Gastrocnemius medialis (tissue), 4 donors: ENCODE data around the gene ARMC3. TPM values are rescaled to one million over a fixed set of nuclear protein-coding genes. Genes with fewer than 3 reads are reported as not detected.

Source experiments
- ATAC-seq, 2 donors: fragments of 150-250 bp; one replicate each; pipeline ENCODE4 v1.9.1; 2016
- DNase-seq, 2 donors: peaks; one replicate each; pipeline ENCODE4 v3.0.0-alpha.2; 2019
- H3K27ac ChIP-seq, 4 donors: fragments of 200-600 bp; sonication (generic); 1 replicate in 1 of 4; 2 replicates in 3 of 4; pipeline ENCODE4 v1.5.1; 2016 to 2018; ENCODE audit warnings: mild to moderate bottlenecking in 2 of 4, moderate library complexity in 1 of 4
- H3K27me3 ChIP-seq, 3 donors: fragments of 200-600 bp; sonication (generic) in 2 of 3; 1 replicate in 1 of 3; 2 replicates in 2 of 3; pipeline versions ENCODE4 v1.5.1 to v1.6.0; 2016 to 2019; ENCODE audit warnings: mild to moderate bottlenecking in 1 of 3, moderate library complexity in 1 of 3
- H3K36me3 ChIP-seq, 2 donors: fragments of 200-600 bp; sonication (generic) in 1 of 2; one replicate each; pipeline ENCODE4 v1.5.1; 2017 to 2018
- H3K4me1 ChIP-seq, 2 donors: fragments of 200-600 bp; sonication (generic) in 1 of 2; one replicate each; pipeline ENCODE4 v1.5.1; 2016 to 2017; ENCODE audit warnings: mild to moderate bottlenecking in 2 of 2
- H3K4me3 ChIP-seq, 4 donors: fragments of 200-600 bp; sonication (generic) in 3 of 4; 1 replicate in 1 of 4; 2 replicates in 3 of 4; pipeline ENCODE4 v1.5.1; 2016 to 2019; ENCODE audit warnings: mild to moderate bottlenecking in 2 of 4
- H3K9me3 ChIP-seq, 3 donors: fragments of 200-600 bp; sonication (generic) in 2 of 3; 1 replicate in 1 of 3; 2 replicates in 2 of 3; pipeline ENCODE4 v1.5.1; 2016 to 2019
- POLR2A ChIP-seq, 2 donors: fragments of 450-650 bp; IDR thresholded peaks; one replicate each; pipeline ENCODE4 v1.6.1; 2017; ENCODE audit warnings: antibody characterized with exemption in 2 of 2, mild to moderate bottlenecking in 2 of 2, moderate library complexity in 2 of 2
- in situ Hi-C, 4 donors: fragments of 200-750 bp; cut with MboI; loops; one replicate each; pipeline versions ENCODE4 v1.15.0 to v1.8.0; 2017; ENCODE audit warnings: low sequenced_read_pairs in 4 of 4
- intact Hi-C: fragments of 100-400 bp; cut with DNase I; formaldehyde crosslinking; loops from one replicate; pipeline ENCODE4 v1.15.1; 2023; ENCODE audit warnings: low total_unique reads
- total RNA-seq, 4 donors: library from RNA; depleted of rRNA; stranded (reverse); fragments of >200 nt; gene quantifications; one replicate each; pipeline versions ENCODE4 v1.1.0 to v1.2.3, GENCODE V29; 2016
- TF ChIP-seq, protein P1 (sequence below), 5 experiments: fragments of 450-650 bp in 3 of 5; fragments of 200-600 bp in 2 of 5; sonication (generic) in 2 of 5; IDR thresholded peaks in 4 of 5; conservative IDR thresholded peaks in 1 of 5; 1 replicate in 4 of 5; 2 replicates in 1 of 5; pipeline ENCODE4 v1.5.1; 2016 to 2019; ENCODE audit warnings: antibody characterized with exemption in 5 of 5, mild to moderate bottlenecking in 3 of 5, moderate library complexity in 3 of 5

Gene ARMC3
- total RNA-seq, 4 donors from 2014 or later, result not detected

- Histone ChIP-seq H3K27me3 (no peaks in the 10 kb centered on the region), H3K9me3 (no peaks in the 10 kb centered on the region), H3K27ac (no peak overlapping the region), H3K4me1 (peaks cover 5 to 8% of the 10 kb centered on the region in 2 donors), H3K36me3 (no peaks in the 10 kb centered on the region), H3K4me3 (no peak overlapping the region)
- no peak for DNase-seq
- intact Hi-C loops (no loop called here), in situ Hi-C loops (no loop called here)
- TF ChIP-seq POLR2A (IDR thresholded peaks at IDR 0.05), result no peak
- TF ChIP-seq, protein P1, sequence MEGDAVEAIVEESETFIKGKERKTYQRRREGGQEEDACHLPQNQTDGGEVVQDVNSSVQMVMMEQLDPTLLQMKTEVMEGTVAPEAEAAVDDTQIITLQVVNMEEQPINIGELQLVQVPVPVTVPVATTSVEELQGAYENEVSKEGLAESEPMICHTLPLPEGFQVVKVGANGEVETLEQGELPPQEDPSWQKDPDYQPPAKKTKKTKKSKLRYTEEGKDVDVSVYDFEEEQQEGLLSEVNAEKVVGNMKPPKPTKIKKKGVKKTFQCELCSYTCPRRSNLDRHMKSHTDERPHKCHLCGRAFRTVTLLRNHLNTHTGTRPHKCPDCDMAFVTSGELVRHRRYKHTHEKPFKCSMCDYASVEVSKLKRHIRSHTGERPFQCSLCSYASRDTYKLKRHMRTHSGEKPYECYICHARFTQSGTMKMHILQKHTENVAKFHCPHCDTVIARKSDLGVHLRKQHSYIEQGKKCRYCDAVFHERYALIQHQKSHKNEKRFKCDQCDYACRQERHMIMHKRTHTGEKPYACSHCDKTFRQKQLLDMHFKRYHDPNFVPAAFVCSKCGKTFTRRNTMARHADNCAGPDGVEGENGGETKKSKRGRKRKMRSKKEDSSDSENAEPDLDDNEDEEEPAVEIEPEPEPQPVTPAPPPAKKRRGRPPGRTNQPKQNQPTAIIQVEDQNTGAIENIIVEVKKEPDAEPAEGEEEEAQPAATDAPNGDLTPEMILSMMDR (IDR thresholded peaks at IDR 0.05 in 4 of 5, conservative IDR thresholded peaks at IDR 0.05 in 1 of 5), result no peak
- ATAC-seq, result no peak
Measured at GRCh38 chr10:23053036-23053435, 125.2 kb downstream of the ARMC3 start.

DNA sequence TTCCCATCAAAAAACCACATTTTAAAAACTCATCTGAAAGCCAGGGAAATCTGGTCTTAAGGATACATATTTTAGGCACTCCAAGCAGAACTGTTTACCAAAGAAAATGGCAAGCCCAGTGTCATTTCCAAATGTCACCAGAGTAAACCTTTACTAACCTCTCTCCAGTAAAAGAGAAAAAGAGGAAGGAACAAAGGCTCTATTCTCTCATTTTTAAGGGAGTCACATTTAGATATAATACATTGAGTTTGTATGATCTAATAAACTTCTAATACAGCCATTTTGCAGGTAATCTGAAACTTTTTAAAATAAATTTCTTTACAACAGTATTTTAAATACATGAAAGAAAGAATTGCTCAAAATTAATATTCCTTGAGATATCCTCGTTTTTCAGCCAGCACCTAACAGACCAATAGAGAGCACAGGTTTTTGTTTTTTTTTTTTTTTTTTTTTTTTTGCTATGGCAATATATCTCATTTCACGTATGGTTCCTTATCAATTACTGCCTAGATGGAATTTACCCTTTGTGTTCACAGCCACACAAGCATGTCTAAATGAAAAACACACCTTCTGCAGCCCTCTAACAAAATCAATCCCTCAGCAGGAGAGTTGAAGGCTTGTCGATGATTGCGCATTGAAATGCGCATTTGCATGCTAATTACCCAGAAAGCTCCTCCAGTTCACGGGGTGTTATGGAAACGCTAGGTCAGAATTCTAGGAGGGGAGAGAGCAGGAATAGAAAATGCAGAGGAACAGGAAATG, 127.8 kb downstream of the ARMC3 start:
- Histone ChIP-seq H3K27ac (no peak overlapping the region), H3K27me3 (no peaks in the 10 kb centered on the region), H3K9me3 (no peaks in the 10 kb centered on the region), H3K36me3 (no peaks in the 10 kb centered on the region), H3K4me3 (no peak overlapping the region), H3K4me1 (peaks cover 5 to 8% of the 10 kb centered on the region in 2 donors)
- in situ Hi-C loops, result no loop called here
- no peak for ATAC-seq
- no peak for DNase-seq
- TF ChIP-seq, protein P1 (IDR thresholded peaks at IDR 0.05 in 4 of 5, conservative IDR thresholded peaks at IDR 0.05 in 1 of 5), result no peak
- no peak for TF ChIP-seq POLR2A (IDR thresholded peaks at IDR 0.05)
- intact Hi-C loops, result no loop called here

GRCh38 chr10:23056186-23056579, 128.3 kb downstream of the ARMC3 start:
- intact Hi-C loops (no loop called here), in situ Hi-C loops (no loop called here)
- Histone ChIP-seq H3K4me3 (no peak overlapping the region), H3K36me3 (no peaks in the 10 kb centered on the region), H3K4me1 (peaks cover 5 to 8% of the 10 kb centered on the region in 2 donors), H3K27ac (no peak overlapping the region), H3K27me3 (no peaks in the 10 kb centered on the region), H3K9me3 (no peaks in the 10 kb centered on the region)
- TF ChIP-seq, protein P1 (IDR thresholded peaks at IDR 0.05 in 4 of 5, conservative IDR thresholded peaks at IDR 0.05 in 1 of 5), result no peak
- TF ChIP-seq POLR2A (IDR thresholded peaks at IDR 0.05), result no peak
- DNase-seq (no peak), ATAC-seq (no peak)

DNA sequence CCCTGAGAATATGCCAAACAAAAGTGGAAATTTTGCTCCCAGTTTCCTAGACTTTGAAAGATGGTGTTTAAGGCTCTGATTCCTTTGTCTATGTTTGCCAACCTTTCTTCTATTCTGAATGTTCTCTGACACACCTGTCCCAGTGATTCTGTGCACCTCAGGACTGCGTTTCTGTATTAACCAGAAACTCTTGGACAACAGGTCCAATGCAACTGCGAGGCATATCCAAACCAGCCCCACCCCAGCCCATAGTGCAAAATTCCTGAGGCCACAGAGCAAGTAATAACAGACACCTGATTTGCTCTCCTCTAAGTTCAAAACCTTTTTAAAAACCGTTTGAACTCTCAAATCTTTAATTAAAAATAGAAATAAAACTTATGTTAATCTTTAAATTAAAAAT, 130.5 kb downstream of the ARMC3 start:
- Histone ChIP-seq H3K4me3 (no peak overlapping the region), H3K4me1 (peaks cover 0 to 3% of the 10 kb centered on the region in 2 donors), H3K27ac (no peak overlapping the region), H3K36me3 (no peaks in the 10 kb centered on the region), H3K27me3 (no peaks in the 10 kb centered on the region), H3K9me3 (no peaks in the 10 kb centered on the region)
- intact Hi-C loops, result no loop called here
- ATAC-seq (no peak), DNase-seq (no peak)
- TF ChIP-seq POLR2A (IDR thresholded peaks at IDR 0.05), result no peak
- TF ChIP-seq, protein P1 (IDR thresholded peaks at IDR 0.05 in 4 of 5, conservative IDR thresholded peaks at IDR 0.05 in 1 of 5), result no peak
- in situ Hi-C loops, result no loop called here
